Esophagus mucosa (tissue), 1 donor: ENCODE results near the gene FXYD7. TPM values are rescaled to one million over a fixed set of nuclear protein-coding genes. Genes with fewer than 3 reads are reported as not detected.

ENCODE experiments used
- total RNA-seq: library from RNA; stranded (reverse); gene quantifications from one replicate; pipeline ENCODE4 v1.2.4, GENCODE V29; 2023
- donor health status: DM: yes; HTN: yes; CAD: no.

Gene FXYD7
- total RNA-seq, 1 donor from 2014 or later: not detected

Other genes with a start within 250 kb of the FXYD7 start
- 1.4 TPM for gene ZNF30, start 216.4 kb upstream of the FXYD7 start, total RNA-seq
- gene ZNF792, start 179.0 kb upstream of the FXYD7 start, total RNA-seq: 1.8 TPM
- 11.8 TPM for gene GRAMD1A, start 142.9 kb upstream of the FXYD7 start, total RNA-seq
- gene SCN1B, start 112.8 kb upstream of the FXYD7 start, total RNA-seq: 0.88 TPM
- gene HPN, start 101.5 kb upstream of the FXYD7 start, total RNA-seq: not detected
- gene FXYD3, start 27.4 kb upstream of the FXYD7 start, total RNA-seq: 736 TPM
- gene LGI4, start 8.2 kb upstream of the FXYD7 start, total RNA-seq: 1.4 TPM
- gene FXYD1, start 4.4 kb upstream of the FXYD7 start, total RNA-seq: 2.1 TPM
- gene FXYD5, start 11.5 kb downstream of the FXYD7 start, total RNA-seq: 114 TPM
- gene FAM187B, start 85.5 kb downstream of the FXYD7 start, total RNA-seq: not detected
- 66.6 TPM for gene LSR, start 105.7 kb downstream of the FXYD7 start, total RNA-seq
- gene USF2, start 125.7 kb downstream of the FXYD7 start, total RNA-seq: 72.3 TPM
- gene HAMP, start 139.3 kb downstream of the FXYD7 start, total RNA-seq: not detected
- not detected for gene MAG, start 148.9 kb downstream of the FXYD7 start, total RNA-seq
- gene CD22, start 185.9 kb downstream of the FXYD7 start, total RNA-seq: 2.5 TPM
- not detected for gene FFAR1, start 204.6 kb downstream of the FXYD7 start, total RNA-seq
- gene FFAR3, start 215.2 kb downstream of the FXYD7 start, total RNA-seq: not detected
- not detected for gene GPR42, start 227.8 kb downstream of the FXYD7 start, total RNA-seq